Measurements from ENCODE around the gene FBXL16. TPM values are rescaled to one million over a fixed set of nuclear protein-coding genes. Genes with fewer than 3 reads are reported as not detected.

Gene FBXL16
- total and polyA plus RNA-seq, 5 experiments from 2014 or later = 3.0 to 29.3 (median 22.0) TPM

GRCh38 chr16:711548-712320 lies 6.1 kb upstream of the FBXL16 start:
- Mint-ChIP-seq H3K4me1 (peaks cover 8 to 22% (median 13%) of the 10 kb centered on the region in 4 donors), H3K36me3 (peaks cover 0 to 2% (median 0%) of the 10 kb centered on the region in 3 donors), H3K27me3 (peaks cover 6 to 43% (median 12%) of the 10 kb centered on the region in 5 donors), H3K4me3 (no peak overlapping the region), H3K27ac (no peak overlapping the region), H3K9me3 (no peaks in the 10 kb centered on the region)
- POLR2A ChIA-PET = interaction anchor here (0.6 to 21.0 kb wide), 5 partner anchors 9 to 74 kb away, joined by 3 to 411 read pairs (median 9); partner anchors contain the start of genes ANTKMT, CCDC78, CIAO3 and HAGHL
- ATAC-seq (peak; percentile 53 to 63), DNase-seq (peak; percentile 53 to 88 (median 77))

DNA sequence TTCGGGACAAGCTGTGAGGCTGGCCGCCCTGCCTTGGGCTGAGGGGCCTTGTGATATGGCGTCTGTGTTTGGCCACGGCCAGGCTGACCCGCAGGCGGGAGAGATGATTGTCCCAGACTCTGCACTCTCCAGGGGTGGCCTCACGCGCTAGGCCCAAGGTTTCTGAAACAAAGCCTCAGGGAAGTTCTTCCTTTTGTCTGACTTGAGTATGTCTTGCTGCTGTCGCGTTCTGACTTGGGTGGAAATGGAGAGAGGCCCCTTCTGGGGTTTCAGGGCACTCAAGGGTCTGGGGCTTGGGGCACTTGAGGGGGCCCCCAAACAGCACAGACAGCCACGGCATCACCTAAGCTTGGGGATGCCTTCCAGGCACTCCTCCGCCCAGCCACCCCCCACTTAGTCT lies 5.5 kb upstream of the FBXL16 start:
- H3K27ac Mint-ChIP-seq = no peak overlapping the region
- POLR2A ChIA-PET = interaction anchor here (0.6 to 21.0 kb wide), 4 partner anchors 10 to 24 kb away, joined by 3 to 411 read pairs (median 6); partner anchors contain the start of genes ANTKMT, CCDC78, CIAO3 and HAGHL
- ATAC-seq (no peak), DNase-seq (no peak)
- H3K27me3 Mint-ChIP-seq = peaks cover 6 to 49% (median 16%) of the 10 kb centered on the region in 5 donors
- no peaks in the 10 kb centered on the region for H3K9me3 Mint-ChIP-seq
- H3K4me1 Mint-ChIP-seq = peaks cover 7 to 23% (median 9%) of the 10 kb centered on the region in 4 donors
- H3K4me3 Mint-ChIP-seq = no peak overlapping the region
- H3K36me3 Mint-ChIP-seq = peaks cover 0 to 4% (median 0%) of the 10 kb centered on the region in 3 donors

GRCh38 chr16:710500-711075 lies 5.0 kb upstream of the FBXL16 start:
- Mint-ChIP-seq H3K27ac (no peak overlapping the region), H3K9me3 (no peaks in the 10 kb centered on the region), H3K4me1 (peaks cover 6 to 20% (median 9%) of the 10 kb centered on the region in 4 donors), H3K4me3 (no peak overlapping the region), H3K36me3 (peaks cover 0 to 4% (median 0%) of the 10 kb centered on the region in 3 donors), H3K27me3 (peaks cover 6 to 49% (median 16%) of the 10 kb centered on the region in 5 donors)
- ATAC-seq (no peak), DNase-seq (no peak)
- POLR2A ChIA-PET = interaction anchor here (1.5 to 21.0 kb wide), 3 partner anchors 11 to 24 kb away, joined by 4 to 411 read pairs (median 8); partner anchors contain the start of genes ANTKMT, CCDC78, CIAO3 and HAGHL

DNA sequence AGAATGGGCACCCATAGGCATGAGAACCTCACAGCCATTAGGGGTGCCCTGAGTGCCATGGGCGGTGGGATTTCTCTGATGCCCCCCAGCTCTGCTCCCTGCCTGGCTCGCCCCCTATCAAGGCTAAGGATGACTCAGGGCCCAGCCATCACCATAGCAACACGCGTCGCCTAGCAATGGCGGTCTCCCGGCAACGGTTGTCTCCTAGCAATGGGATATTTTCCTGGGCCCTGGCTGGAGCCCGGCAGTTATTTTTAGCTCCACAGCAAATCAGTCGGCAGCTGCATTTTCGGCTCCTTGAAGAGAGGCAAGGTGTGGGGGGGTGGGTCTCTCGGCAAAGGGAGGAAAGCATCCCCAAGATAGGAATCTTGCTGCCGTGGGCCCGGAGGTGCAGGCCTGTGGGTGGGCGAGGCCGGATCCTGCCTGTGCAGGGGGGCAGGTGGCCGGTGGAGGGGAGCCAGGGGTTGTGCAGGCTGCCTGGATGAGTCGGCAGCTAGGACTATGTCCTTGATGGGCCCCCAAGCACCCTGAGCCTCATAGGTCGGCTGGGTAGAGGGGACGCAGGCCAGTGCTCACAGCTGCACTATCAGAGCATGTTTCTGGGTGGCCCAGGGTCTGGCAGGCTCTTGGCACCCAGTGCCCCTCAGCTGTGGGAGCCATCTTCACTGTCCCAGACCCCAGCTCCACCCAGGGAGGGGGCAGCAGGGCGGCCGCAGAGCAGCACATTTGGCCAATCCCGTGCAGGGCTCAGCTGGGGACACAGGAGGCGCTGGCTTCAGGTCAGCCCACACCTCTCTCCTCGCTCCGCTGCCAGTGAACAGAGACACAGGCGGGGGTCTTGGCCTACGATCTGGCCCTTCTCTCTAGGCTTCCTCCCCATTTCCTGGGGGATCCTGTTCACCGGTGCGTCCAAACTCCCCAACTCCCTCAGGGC lies 4.2 kb upstream of the FBXL16 start:
- H3K4me1 Mint-ChIP-seq = peaks cover 6 to 20% (median 9%) of the 10 kb centered on the region in 4 donors
- no peaks in the 10 kb centered on the region for H3K9me3 Mint-ChIP-seq
- no peak overlapping the region for H3K4me3 Mint-ChIP-seq
- H3K27me3 Mint-ChIP-seq = peaks cover 6 to 50% (median 16%) of the 10 kb centered on the region in 5 donors
- DNase-seq = no peak
- peaks cover 0 to 4% (median 0%) of the 10 kb centered on the region in 3 donors for H3K36me3 Mint-ChIP-seq
- no peak overlapping the region for H3K27ac Mint-ChIP-seq
- no peak for ATAC-seq
- POLR2A ChIA-PET = interaction anchor here (1.5 to 21.0 kb wide), 3 partner anchors 11 to 25 kb away, joined by 4 to 411 read pairs (median 8); partner anchors contain the start of genes ANTKMT, CCDC78, CIAO3 and HAGHL

GRCh38 chr16:708959-709358 lies 3.4 kb upstream of the FBXL16 start:
- H3K27ac Mint-ChIP-seq = no peak overlapping the region
- H3K27me3 Mint-ChIP-seq = peaks cover 6 to 58% (median 16%) of the 10 kb centered on the region in 5 donors
- no peaks in the 10 kb centered on the region for H3K9me3 Mint-ChIP-seq
- POLR2A ChIA-PET = interaction anchor here (1.8 to 21.0 kb wide), 2 partner anchors 14 to 26 kb away, joined by 8 to 411 read pairs; partner anchors contain the start of genes CCDC78, CIAO3 and HAGHL
- H3K36me3 Mint-ChIP-seq = peaks cover 0 to 4% (median 0%) of the 10 kb centered on the region in 3 donors
- no peak for ATAC-seq
- H3K4me3 Mint-ChIP-seq = no peak overlapping the region
- peaks cover 2 to 18% (median 6%) of the 10 kb centered on the region in 4 donors for H3K4me1 Mint-ChIP-seq
- no peak for DNase-seq

GRCh38 chr16:708019-708418 lies 2.4 kb upstream of the FBXL16 start:
- peaks cover 6 to 61% (median 16%) of the 10 kb centered on the region in 5 donors for H3K27me3 Mint-ChIP-seq
- POLR2A ChIA-PET = interaction anchor here (0.7 to 21.0 kb wide), 3 partner anchors 8 to 27 kb away, joined by 3 to 411 read pairs (median 3); partner anchors contain the start of genes ANTKMT, CCDC78, CIAO3 and HAGHL
- no peaks in the 10 kb centered on the region for H3K9me3 Mint-ChIP-seq
- H3K36me3 Mint-ChIP-seq = peaks cover 0 to 4% (median 0%) of the 10 kb centered on the region in 3 donors
- peak overlapping the region in 3 of 10 donors; percentile 36 to 47 (median 41) for H3K4me3 Mint-ChIP-seq
- H3K4me1 Mint-ChIP-seq = peaks cover 0 to 14% (median 6%) of the 10 kb centered on the region in 4 donors
- H3K27ac Mint-ChIP-seq = peak overlapping the region in 1 of 10 donors; percentile 29
- no peak for DNase-seq
- ATAC-seq = no peak

DNA sequence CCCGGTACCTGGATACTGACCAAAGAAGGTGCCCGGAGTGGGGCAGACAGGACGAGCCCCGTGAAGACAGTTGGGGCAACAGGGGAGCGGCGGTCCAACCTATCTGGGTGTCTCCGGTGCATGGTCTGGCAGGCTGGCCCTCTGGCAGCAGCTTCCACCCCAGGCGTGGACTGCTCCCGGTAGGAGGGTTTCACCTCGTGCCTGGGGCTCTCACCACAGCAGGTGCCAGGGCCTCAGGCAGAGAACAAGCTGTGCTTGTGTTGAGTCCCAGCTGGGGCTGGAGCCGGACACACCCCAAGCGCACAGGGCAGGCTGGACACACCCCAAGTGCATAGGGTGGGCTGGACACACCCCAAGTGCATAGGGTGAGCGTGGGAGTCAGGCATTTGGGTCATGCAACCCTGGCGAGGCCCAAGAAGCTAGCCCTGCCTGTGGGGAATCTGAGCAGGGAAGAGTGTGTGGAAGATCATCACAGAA lies 1.5 kb upstream of the FBXL16 start:
- peak overlapping the region in 1 of 10 donors; percentile 45 for H3K4me3 Mint-ChIP-seq
- ATAC-seq = no peak
- H3K36me3 Mint-ChIP-seq = peaks cover 0 to 4% (median 0%) of the 10 kb centered on the region in 3 donors
- no peak overlapping the region for H3K27ac Mint-ChIP-seq
- peaks cover 10 to 68% (median 22%) of the 10 kb centered on the region in 5 donors for H3K27me3 Mint-ChIP-seq
- H3K4me1 Mint-ChIP-seq = peaks cover 0 to 12% (median 7%) of the 10 kb centered on the region in 4 donors
- POLR2A ChIA-PET = interaction anchor here (1.5 to 21.0 kb wide), 2 partner anchors 9 to 28 kb away, joined by 3 to 411 read pairs; partner anchors contain the start of genes CCDC78, CIAO3 and HAGHL
- DNase-seq = no peak
- H3K9me3 Mint-ChIP-seq = no peaks in the 10 kb centered on the region

DNA sequence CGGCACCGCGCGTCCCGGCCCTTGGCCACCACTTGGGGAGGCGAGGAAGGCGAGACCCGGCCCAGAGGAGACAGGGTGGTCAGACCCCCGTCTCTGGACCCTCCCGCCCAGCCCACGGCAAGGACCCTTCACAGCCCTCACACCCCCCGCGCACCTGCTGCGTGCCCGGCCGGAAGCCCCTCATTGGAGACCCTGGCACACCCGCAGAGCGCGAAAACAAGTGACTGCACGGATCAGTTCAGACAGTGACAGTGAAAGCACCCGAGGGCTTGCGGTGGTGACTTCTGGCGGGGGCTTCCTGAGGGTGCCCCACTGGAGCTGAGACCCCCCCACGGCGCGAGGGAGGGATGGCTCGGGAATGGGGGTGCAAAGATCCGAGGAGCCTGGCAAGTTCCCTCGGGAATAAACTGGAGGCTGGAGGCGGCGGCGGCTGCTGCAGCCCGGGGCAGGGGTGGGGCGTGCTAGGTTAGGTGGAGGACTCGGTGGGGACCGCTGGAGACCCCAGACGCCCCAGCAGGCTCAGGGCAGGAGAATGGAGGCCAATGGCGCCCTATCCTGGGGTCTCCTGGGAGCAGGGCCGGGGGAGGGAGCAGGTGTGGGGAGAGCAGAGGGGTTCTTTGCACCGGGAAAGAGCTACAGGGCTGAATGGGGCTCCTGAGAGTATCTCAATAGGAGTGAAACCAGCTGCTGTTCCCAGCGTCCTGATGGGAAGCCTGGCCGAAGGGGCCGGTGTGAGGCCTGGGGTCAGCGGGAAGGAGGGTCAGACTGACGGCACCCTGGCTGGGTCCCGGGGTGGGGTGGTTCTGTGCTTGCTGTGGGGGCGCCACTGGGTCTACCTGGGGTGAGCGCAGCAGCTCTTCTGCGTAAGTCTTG lies 824 bp upstream of the FBXL16 start:
- H3K27me3 Mint-ChIP-seq = peaks cover 10 to 68% (median 23%) of the 10 kb centered on the region in 5 donors

GRCh38 chr16:704552-705380 lies 835 bp downstream of the FBXL16 start:
- Mint-ChIP-seq H3K9me3 (no peaks in the 10 kb centered on the region), H3K27me3 (peaks cover 10 to 55% (median 23%) of the 10 kb centered on the region in 5 donors), H3K4me1 (peaks cover 0 to 19% (median 7%) of the 10 kb centered on the region in 4 donors), H3K27ac (no peak overlapping the region), H3K4me3 (peak overlapping the region in 4 of 10 donors; percentile 32 to 54 (median 39)), H3K36me3 (peaks cover 0 to 4% (median 0%) of the 10 kb centered on the region in 3 donors)
- ATAC-seq (no peak), DNase-seq (no peak)
- POLR2A ChIA-PET = interaction anchor here (0.5 to 2.0 kb wide), 3 partner anchors 8 to 23 kb away, joined by 3 to 19 read pairs (median 3); no protein-coding TSS in a partner anchor

More for the DNA sequence above, 824 bp upstream of the FBXL16 start:
- peak in 1 of 2 donors; percentile 32 for ATAC-seq
- Mint-ChIP-seq H3K27ac (peak overlapping the region in 1 of 10 donors; percentile 13), H3K9me3 (no peaks in the 10 kb centered on the region), H3K4me3 (peak overlapping the region in 8 of 10 donors; percentile 7 to 55 (median 34)), H3K4me1 (peaks cover 0 to 14% (median 7%) of the 10 kb centered on the region in 4 donors), H3K36me3 (peaks cover 0 to 4% (median 0%) of the 10 kb centered on the region in 3 donors)
- DNase-seq = no peak
- POLR2A ChIA-PET = interaction anchor here (1.4 to 21.0 kb wide), 3 partner anchors 10 to 28 kb away, joined by 3 to 411 read pairs (median 4); partner anchors contain the start of genes CCDC78, CIAO3 and HAGHL

- Mint-ChIP-seq H3K27me3 (peaks cover 10 to 48% (median 23%) of the 10 kb centered on the region in 5 donors), H3K27ac (no peak overlapping the region), H3K36me3 (peaks cover 0 to 4% (median 0%) of the 10 kb centered on the region in 3 donors), H3K4me3 (no peak overlapping the region), H3K9me3 (no peaks in the 10 kb centered on the region), H3K4me1 (peaks cover 0 to 27% (median 8%) of the 10 kb centered on the region in 4 donors)
- POLR2A ChIA-PET = interaction anchor here (0.5 to 2.0 kb wide), 4 partner anchors 9 to 277 kb away, joined by 3 to 19 read pairs (median 3); partner anchors contain the start of gene SOX8
- ATAC-seq (no peak), DNase-seq (no peak)
Measured at GRCh38 chr16:704047-704446, 1.6 kb downstream of the FBXL16 start.
